GM18517 (cell line): ENCODE data around the gene MTHFD1L.
"Not testable (repeated sequence)": the region's sequence is repeated elsewhere in the genome, so short reads cannot be mapped to it uniquely, and the experiment has no call there.

Experiments
- ATAC-seq: cut with Tn5 transposase; IDR thresholded peaks from one replicate; pipeline ENCODE4 v1.9.1; 2021; ENCODE audit warnings: mild to moderate bottlenecking, moderate library complexity; ENCODE audit not compliant: unreplicated experiment

MTHFD1L gene

GRCh38 chr6:151113641-151114040 is 248.1 kb downstream of the MTHFD1L start:
- ATAC-seq, result no peak

- ATAC-seq, result no peak
These were observed 253.1 kb downstream of the MTHFD1L start for GRCh38 chr6:151118461-151119123.

GRCh38 chr6:151119823-151120524 is 254.5 kb downstream of the MTHFD1L start:
- no peak for ATAC-seq

- ATAC-seq, result no peak
These were observed 256.4 kb downstream of the MTHFD1L start for GRCh38 chr6:151121900-151122299.

GRCh38 chr6:151123641-151124040 is 258.1 kb downstream of the MTHFD1L start:
- not testable (repeated sequence) for ATAC-seq

- ATAC-seq, result not testable (repeated sequence)
These were observed 259.7 kb downstream of the MTHFD1L start for GRCh38 chr6:151125242-151125641.

- ATAC-seq, result not testable (repeated sequence)
These were observed 260.3 kb downstream of the MTHFD1L start for GRCh38 chr6:151125651-151126416.

GRCh38 chr6:151126417-151126724 is 260.9 kb downstream of the MTHFD1L start:
- not testable (repeated sequence) for ATAC-seq

GRCh38 chr6:151127133-151127798 is 261.8 kb downstream of the MTHFD1L start:
- ATAC-seq, result not testable (repeated sequence)

- ATAC-seq, result no peak
These were observed 263.4 kb downstream of the MTHFD1L start for GRCh38 chr6:151128763-151129370.

GRCh38 chr6:151130329-151130728 is 264.8 kb downstream of the MTHFD1L start:
- no peak for ATAC-seq

GRCh38 chr6:151131324-151132007 is 266.0 kb downstream of the MTHFD1L start:
- no peak for ATAC-seq

- ATAC-seq, result no peak
These were observed 270.7 kb downstream of the MTHFD1L start for GRCh38 chr6:151136141-151136755.

GRCh38 chr6:151137542-151137941 is 272.0 kb downstream of the MTHFD1L start:
- ATAC-seq, result no peak

- no peak for ATAC-seq
These were observed 274.0 kb downstream of the MTHFD1L start for GRCh38 chr6:151139524-151139923.

- ATAC-seq, result no peak
These were observed 275.3 kb downstream of the MTHFD1L start for GRCh38 chr6:151140767-151141166.

GRCh38 chr6:151141685-151142084 is 276.2 kb downstream of the MTHFD1L start:
- ATAC-seq, result no peak

GRCh38 chr6:151142676-151143075 is 277.2 kb downstream of the MTHFD1L start:
- no peak for ATAC-seq

GRCh38 chr6:151143337-151143736 is 277.8 kb downstream of the MTHFD1L start:
- ATAC-seq, result no peak

GRCh38 chr6:151143806-151144205 is 278.3 kb downstream of the MTHFD1L start:
- no peak for ATAC-seq
